ENCODE data around the gene YBX1. TPM values are rescaled to one million over a fixed set of nuclear protein-coding genes. Genes with fewer than 3 reads are reported as not detected.
"Not testable (repeated sequence)": the region's sequence is repeated elsewhere in the genome, so short reads cannot be mapped to it uniquely, and the experiment has no call there.

The YBX1 gene
- total and polyA plus RNA-seq, 2 donors (not counting 1 experiment from before 2014, with no cell fraction given), result 164 to 345 TPM

- H3K9me3 ChIP-seq (ENCODE audit: control extremely low read depth in 1 of 3, control insufficient read depth in 2 of 3, insufficient read depth in 1 of 3, low read length in 2 of 3), result peaks cover 0 to 1% (median 0%) of the 10 kb centered on the region in 3 donors
- no peaks in the 10 kb centered on the region for H3K4me1 ChIP-seq (ENCODE audit: control insufficient read depth in 2 of 2, insufficient read depth in 2 of 2, low read length in 2 of 2)
- H2AFZ ChIP-seq (ENCODE audit: insufficient read depth, low read depth, low read length, poor library complexity, severe bottlenecking), result no peak overlapping the region
- TF ChIP-seq EZH2 (IDR thresholded peaks at IDR 0.05; ENCODE audit: borderline replicate concordance, insufficient read depth, low read depth, low read length, poor library complexity, severe bottlenecking), result no peak
- TF ChIP-seq CTCF (IDR thresholded peaks at IDR 0.05), result no peak
- H3K4me3 ChIP-seq (ENCODE audit: control extremely low read depth in 1 of 5, extremely low read depth in 1 of 5, insufficient read depth in 1 of 5, low read depth in 2 of 5, low read length in 4 of 5), result no peak overlapping the region
- H3K9ac ChIP-seq (ENCODE audit: low read length), result no peak overlapping the region
- H3K4me3 Mint-ChIP-seq, result no peak overlapping the region
- no peak overlapping the region for H3K27ac Mint-ChIP-seq
- DNase-seq, result no peak
- no CpG with 5 or more reads among the region's 1 CpG for WGBS (ENCODE audit: insufficient coverage)
- no peaks in the 10 kb centered on the region for H3K9me3 Mint-ChIP-seq (ENCODE audit: insufficient read depth)
- intact Hi-C loops (cut with micrococcal nuclease), result no loop called here
- H3K27me3 ChIP-seq (replicated peaks in 1 of 4; ENCODE audit: control extremely low read depth in 1 of 4, control insufficient read depth in 3 of 4, insufficient read depth in 4 of 4, low read length in 3 of 4), result no peaks in the 10 kb centered on the region
- no peaks in the 10 kb centered on the region for H3K4me1 Mint-ChIP-seq
- H3K27ac ChIP-seq (ENCODE audit: low read length in 2 of 2), result no peak overlapping the region
- peaks cover 0 to 2% of the 10 kb centered on the region in 2 experiments for H3K36me3 ChIP-seq (replicated peaks in 1 of 2; ENCODE audit: control extremely low read depth in 1 of 2, control insufficient read depth in 1 of 2, extremely low read depth in 1 of 2, insufficient read depth in 2 of 2, low read length in 1 of 2)
- no peak for ATAC-seq (ENCODE audit: low read depth)
- H3K4me2 ChIP-seq (replicated peaks; ENCODE audit: low read depth, low read length, poor library complexity, severe bottlenecking), result no peak overlapping the region
- CTCF ChIA-PET, result no interaction called here
- no peaks in the 10 kb centered on the region for H3K27me3 Mint-ChIP-seq
- H3K79me2 ChIP-seq (ENCODE audit: control insufficient read depth, insufficient read depth, low read length), result peaks cover 13% of the 10 kb centered on the region
- peaks cover 7% of the 10 kb centered on the region for H4K20me1 ChIP-seq (ENCODE audit: control insufficient read depth, insufficient read depth, low read length, poor library complexity, severe bottlenecking)
- POLR2A ChIA-PET, result no interaction called here
These were observed 38.6 kb downstream of the YBX1 start for GRCh38 chr1:42720868-42721267.

- Histone ChIP-seq H3K79me2 (ENCODE audit: control insufficient read depth, insufficient read depth, low read length) (peaks cover 7% of the 10 kb centered on the region), H3K4me3 (ENCODE audit: control extremely low read depth in 1 of 5, extremely low read depth in 1 of 5, insufficient read depth in 1 of 5, low read depth in 2 of 5, low read length in 4 of 5) (no peak overlapping the region), H3K27me3 (replicated peaks in 1 of 4; ENCODE audit: control extremely low read depth in 1 of 4, control insufficient read depth in 3 of 4, insufficient read depth in 4 of 4, low read length in 3 of 4) (no peaks in the 10 kb centered on the region), H2AFZ (ENCODE audit: insufficient read depth, low read depth, low read length, poor library complexity, severe bottlenecking) (no peak overlapping the region), H3K36me3 (replicated peaks in 1 of 2; ENCODE audit: control extremely low read depth in 1 of 2, control insufficient read depth in 1 of 2, extremely low read depth in 1 of 2, insufficient read depth in 2 of 2, low read length in 1 of 2) (peaks cover 0 to 2% of the 10 kb centered on the region in 2 experiments), H3K4me2 (replicated peaks; ENCODE audit: low read depth, low read length, poor library complexity, severe bottlenecking) (no peak overlapping the region), H3K4me1 (ENCODE audit: control insufficient read depth in 2 of 2, insufficient read depth in 2 of 2, low read length in 2 of 2) (no peaks in the 10 kb centered on the region), H3K9me3 (ENCODE audit: control extremely low read depth in 1 of 3, control insufficient read depth in 2 of 3, insufficient read depth in 1 of 3, low read length in 2 of 3) (no peaks in the 10 kb centered on the region), H4K20me1 (ENCODE audit: control insufficient read depth, insufficient read depth, low read length, poor library complexity, severe bottlenecking) (no peaks in the 10 kb centered on the region), H3K9ac (ENCODE audit: low read length) (no peak overlapping the region), H3K27ac (ENCODE audit: low read length in 2 of 2) (no peak overlapping the region)
- ChIA-PET POLR2A (no interaction called here), CTCF (interaction anchor here (0.6 kb wide), 1 partner anchor 355 kb away, joined by 4 read pairs; no protein-coding TSS in a partner anchor)
- H3K4me1 Mint-ChIP-seq, result no peaks in the 10 kb centered on the region
- no peak overlapping the region for H3K4me3 Mint-ChIP-seq
- whole genome bisulfite sequencing (ENCODE audit: insufficient coverage), result 100% methylated on average over 2 of the region's 3 CpGs
- no peaks in the 10 kb centered on the region for H3K9me3 Mint-ChIP-seq (ENCODE audit: insufficient read depth)
- DNase-seq (no peak), ATAC-seq (ENCODE audit: low read depth) (no peak)
- H3K27ac Mint-ChIP-seq, result no peak overlapping the region
- no peak for TF ChIP-seq EZH2 (IDR thresholded peaks at IDR 0.05; ENCODE audit: borderline replicate concordance, insufficient read depth, low read depth, low read length, poor library complexity, severe bottlenecking)
- TF ChIP-seq CTCF (IDR thresholded peaks at IDR 0.05), result no peak
- intact Hi-C loops (cut with micrococcal nuclease), result no loop called here
- no peaks in the 10 kb centered on the region for H3K27me3 Mint-ChIP-seq
These were observed 39.7 kb downstream of the YBX1 start for GRCh38 chr1:42721926-42722325.

- H3K9me3 ChIP-seq (ENCODE audit: control extremely low read depth in 1 of 3, control insufficient read depth in 2 of 3, insufficient read depth in 1 of 3, low read length in 2 of 3); H4K20me1 ChIP-seq (ENCODE audit: control insufficient read depth, insufficient read depth, low read length, poor library complexity, severe bottlenecking); H3K27me3 ChIP-seq (replicated peaks in 1 of 4; ENCODE audit: control extremely low read depth in 1 of 4, control insufficient read depth in 3 of 4, insufficient read depth in 4 of 4, low read length in 3 of 4); H3K27ac ChIP-seq (ENCODE audit: low read length in 2 of 2); H3K79me2 ChIP-seq (ENCODE audit: control insufficient read depth, insufficient read depth, low read length); ATAC-seq (ENCODE audit: low read depth); H3K4me1 Mint-ChIP-seq; H3K27me3 Mint-ChIP-seq; H3K27ac Mint-ChIP-seq; H3K4me3 Mint-ChIP-seq; H3K9ac ChIP-seq (ENCODE audit: low read length); H3K4me3 ChIP-seq (ENCODE audit: control extremely low read depth in 1 of 5, extremely low read depth in 1 of 5, insufficient read depth in 1 of 5, low read depth in 2 of 5, low read length in 4 of 5); H3K36me3 ChIP-seq (replicated peaks in 1 of 2; ENCODE audit: control extremely low read depth in 1 of 2, control insufficient read depth in 1 of 2, extremely low read depth in 1 of 2, insufficient read depth in 2 of 2, low read length in 1 of 2); H2AFZ ChIP-seq (ENCODE audit: insufficient read depth, low read depth, low read length, poor library complexity, severe bottlenecking); POLR2A ChIA-PET; H3K9me3 Mint-ChIP-seq (ENCODE audit: insufficient read depth); H3K4me2 ChIP-seq (replicated peaks; ENCODE audit: low read depth, low read length, poor library complexity, severe bottlenecking); H3K4me1 ChIP-seq (ENCODE audit: control insufficient read depth in 2 of 2, insufficient read depth in 2 of 2, low read length in 2 of 2); DNase-seq; intact Hi-C loops (cut with micrococcal nuclease): not testable (repeated sequence)
- WGBS (ENCODE audit: insufficient coverage), result no CpG with 5 or more reads among the region's 2 CpGs
- CTCF ChIA-PET, result interaction anchor here (0.6 kb wide), 1 partner anchor 354 kb away, joined by 4 read pairs; no protein-coding TSS in a partner anchor
These were observed 40.2 kb downstream of the YBX1 start for GRCh38 chr1:42722403-42722802.

Measured in B cell (primary cell).